Mammary microvascular endothelial cell (primary cell): ENCODE measurements around the gene USP22. TPM values are rescaled to one million over a fixed set of nuclear protein-coding genes. Genes with fewer than 3 reads are reported as not detected.

ENCODE experiments used
- total RNA-seq: library from RNA; depleted of rRNA; stranded (reverse); fragments of >200 nt; gene quantifications from 2 replicates; pipeline ENCODE4 v1.2.3, GENCODE V29; 2015

Gene USP22
- total RNA-seq: 133 and 149 TPM in 2 replicates

DNA sequence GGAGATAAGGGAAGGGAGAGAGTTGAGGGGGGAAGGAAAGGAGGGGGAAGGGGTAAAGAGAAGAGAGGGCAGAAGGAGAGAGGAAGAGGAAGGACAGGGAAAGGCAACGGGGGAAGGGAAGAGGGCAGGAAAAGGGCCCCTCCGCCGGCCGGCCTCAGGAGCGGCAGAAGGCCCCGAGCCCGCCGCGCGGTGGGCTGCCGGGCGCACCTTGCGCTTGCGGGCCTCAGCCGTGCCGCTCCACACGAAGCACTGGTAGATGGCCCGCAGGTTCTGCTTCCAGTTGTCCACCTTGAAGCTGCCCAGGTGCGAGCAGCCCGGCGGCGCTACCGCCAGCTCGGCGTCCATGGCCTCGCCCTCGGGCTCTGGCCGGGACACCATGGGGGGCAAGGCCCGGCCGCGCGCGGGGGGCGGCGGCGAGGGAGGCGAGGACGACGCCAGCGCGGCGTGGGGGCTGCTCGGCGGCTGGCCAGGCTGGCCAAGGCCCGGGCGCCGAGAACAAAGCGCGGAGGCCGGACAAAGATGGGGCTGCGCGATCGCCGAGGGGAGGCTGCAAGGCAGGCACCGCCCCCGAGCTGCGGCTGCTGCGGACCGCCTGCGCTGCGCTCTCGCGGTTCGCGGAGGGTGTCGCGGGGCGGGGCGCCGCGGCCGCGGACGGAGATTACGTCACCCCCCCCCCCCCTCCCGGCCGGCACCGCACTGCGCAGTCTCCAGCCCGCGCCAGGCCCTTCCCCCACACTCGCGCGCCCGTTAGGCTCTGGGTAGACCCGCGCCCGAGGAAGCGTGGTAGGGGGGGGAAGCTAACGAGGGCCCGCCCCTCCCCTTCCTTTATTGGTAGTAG is at the start of gene USP22:
Gene USP22, minus strand, starts transcription at position 554 of the 838 bp plus-strand sequence. Its CDS starts 176 bp downstream, at position 378.

Other genes starting within 250 kb of the USP22 start
- 13.1 and 28.5 TPM in 2 replicates for gene DHRS7B, start 84.0 kb upstream of the USP22 start, total RNA-seq
- gene TMEM11, start 171.2 kb upstream of the USP22 start, total RNA-seq: 40.9 and 41.3 TPM in 2 replicates
- gene NATD1, start 210.4 kb upstream of the USP22 start, total RNA-seq: 4.3 and 5.1 TPM in 2 replicates
- 28.4 and 37.8 TPM in 2 replicates for gene MAP2K3, start 241.7 kb upstream of the USP22 start, total RNA-seq